Measurements from ENCODE around the gene AMBRA1. TPM values are rescaled to one million over a fixed set of nuclear protein-coding genes. Genes with fewer than 3 reads are reported as not detected.
A peak's percentile ranks its signal among the peaks of the same experiment; 100 is the strongest.

The AMBRA1 gene
- total and polyA plus RNA-seq, 2 donors (not counting 3 experiments of a cell fraction or from before 2014, with no cell fraction given), result 18.4 to 32.4 TPM

DNA sequence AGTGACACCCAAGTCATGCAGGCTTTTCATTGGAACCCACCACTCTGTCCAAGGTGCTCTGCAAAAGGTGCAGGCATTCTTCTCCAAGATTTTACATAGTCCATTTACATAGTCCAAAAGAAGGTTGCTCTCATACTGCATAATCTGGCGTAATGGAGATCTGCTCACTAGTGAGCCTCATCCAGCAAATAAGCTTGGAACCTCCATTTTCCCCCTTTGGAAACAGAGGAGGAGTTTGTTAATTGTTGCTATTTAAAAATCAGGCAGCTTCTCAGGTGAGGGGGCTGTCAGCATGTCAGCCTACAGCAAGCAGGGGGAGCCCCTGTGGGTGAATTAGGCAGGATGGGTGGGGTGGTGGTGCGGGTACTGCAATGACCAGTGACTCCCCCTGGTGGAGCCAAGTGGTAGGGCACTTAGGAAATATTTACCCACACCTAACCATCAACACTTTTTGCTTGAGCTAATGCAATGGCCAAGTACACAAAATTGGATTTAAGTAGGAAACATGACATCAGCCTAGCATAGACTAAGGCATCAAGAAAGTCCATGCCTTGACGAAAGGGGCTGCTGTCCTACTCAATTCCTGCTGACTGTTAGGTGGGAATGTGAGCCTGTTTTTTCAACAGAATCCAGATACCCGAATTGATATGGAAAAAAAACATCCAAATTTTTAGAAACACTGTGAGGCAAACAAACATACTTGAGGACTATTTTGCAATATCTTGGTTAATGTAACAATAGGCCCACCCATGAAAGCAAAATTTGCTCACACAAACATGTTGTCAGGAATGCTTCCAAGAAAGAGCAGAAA is 64.5 kb downstream of the AMBRA1 start:
- FAIRE-seq, result peak; percentile 91
- TF ChIP-seq FOS (IDR thresholded peaks at IDR 0.05; ENCODE audit: borderline replicate concordance, insufficient read depth, low read length), result no peak
- no peak for TF ChIP-seq JUN (IDR thresholded peaks at IDR 0.05; ENCODE audit: borderline replicate concordance, insufficient read depth, insufficient read length, low read depth)
- TF ChIP-seq, protein P1, sequence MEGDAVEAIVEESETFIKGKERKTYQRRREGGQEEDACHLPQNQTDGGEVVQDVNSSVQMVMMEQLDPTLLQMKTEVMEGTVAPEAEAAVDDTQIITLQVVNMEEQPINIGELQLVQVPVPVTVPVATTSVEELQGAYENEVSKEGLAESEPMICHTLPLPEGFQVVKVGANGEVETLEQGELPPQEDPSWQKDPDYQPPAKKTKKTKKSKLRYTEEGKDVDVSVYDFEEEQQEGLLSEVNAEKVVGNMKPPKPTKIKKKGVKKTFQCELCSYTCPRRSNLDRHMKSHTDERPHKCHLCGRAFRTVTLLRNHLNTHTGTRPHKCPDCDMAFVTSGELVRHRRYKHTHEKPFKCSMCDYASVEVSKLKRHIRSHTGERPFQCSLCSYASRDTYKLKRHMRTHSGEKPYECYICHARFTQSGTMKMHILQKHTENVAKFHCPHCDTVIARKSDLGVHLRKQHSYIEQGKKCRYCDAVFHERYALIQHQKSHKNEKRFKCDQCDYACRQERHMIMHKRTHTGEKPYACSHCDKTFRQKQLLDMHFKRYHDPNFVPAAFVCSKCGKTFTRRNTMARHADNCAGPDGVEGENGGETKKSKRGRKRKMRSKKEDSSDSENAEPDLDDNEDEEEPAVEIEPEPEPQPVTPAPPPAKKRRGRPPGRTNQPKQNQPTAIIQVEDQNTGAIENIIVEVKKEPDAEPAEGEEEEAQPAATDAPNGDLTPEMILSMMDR (IDR thresholded peaks at IDR 0.05; ENCODE audit: extremely low read depth in 1 of 2, insufficient read depth in 1 of 2, low read depth in 1 of 2, low read length in 2 of 2), result peak; percentile 90 to 95
- TF ChIP-seq POLR2A (IDR thresholded peaks at IDR 0.05; ENCODE audit: low read depth, low read length), result no peak
- no peak overlapping the region for H3K9ac ChIP-seq (replicated peaks; ENCODE audit: extremely low read depth, insufficient read depth, low read length)
- H3K4me2 ChIP-seq (ENCODE audit: insufficient read depth, low read length), result no peak overlapping the region
- POLR2A ChIA-PET, result interaction anchor here (0.6 kb wide), 1 partner anchor 12 kb away, joined by 5 read pairs; no protein-coding TSS in a partner anchor
- CTCF ChIA-PET, result interaction anchor here (0.6 to 2.3 kb wide), 56 partner anchors 9 to 309 kb away, joined by 3 to 171 read pairs (median 6); partner anchors contain the start of genes AMBRA1, CHRM4 and MDK
- H4K20me1 ChIP-seq (replicated peaks; ENCODE audit: control insufficient read depth, extremely low read depth, insufficient read depth, low read length), result no peaks in the 10 kb centered on the region
- intact Hi-C loops (cut with micrococcal nuclease), result loop anchor here (1.0 kb wide), 3 partner anchors 9 to 140 kb away; no protein-coding TSS in a partner anchor
- H3K9me1 ChIP-seq (replicated peaks; ENCODE audit: control insufficient read depth, extremely low read depth, insufficient read depth, low read length), result no peaks in the 10 kb centered on the region
- no TSS peak for BruUV-seq (replicated peaks)
- no peaks in the 10 kb centered on the region for H3K27me3 ChIP-seq (ENCODE audit: control insufficient read depth in 2 of 2, insufficient read depth in 2 of 2, low read length in 2 of 2)
- H3K27ac ChIP-seq (ENCODE audit: insufficient read depth, low read depth, low read length), result no peak overlapping the region
- no peaks in the 10 kb centered on the region for H3K4me1 ChIP-seq (ENCODE audit: control insufficient read depth, extremely low read depth, insufficient read depth, low read length)
- DNase-seq (ENCODE audit: low read depth, low spot score), result peak; percentile 63
- dilution Hi-C loops (cut with MboI; ENCODE audit: extremely low pct_ligation_motif_present, low sequenced_read_pairs), result no loop called here
- H3K79me2 ChIP-seq (ENCODE audit: control insufficient read depth, insufficient read depth, low read length), result peaks cover 35% of the 10 kb centered on the region
- no peak overlapping the region for H2AFZ ChIP-seq (ENCODE audit: low read depth, low read length)
- H3K36me3 ChIP-seq (ENCODE audit: control insufficient read depth in 2 of 2, extremely low read depth in 1 of 2, insufficient read depth in 2 of 2, low read length in 2 of 2), result no peaks in the 10 kb centered on the region
- H3K4me3 ChIP-seq (replicated peaks in 1 of 3; ENCODE audit: insufficient read depth in 1 of 3, low read depth in 1 of 3, low read length in 3 of 3), result no peak overlapping the region
- no peaks in the 10 kb centered on the region for H3K9me3 ChIP-seq (replicated peaks; ENCODE audit: control insufficient read depth, insufficient read depth, low read length)
